ENCODE measurements around the gene TNFRSF1B.

The TNFRSF1B gene

GRCh38 chr1:12189328-12189682 lies 22.5 kb downstream of the TNFRSF1B start:
- DNase-seq, result no peak

GRCh38 chr1:12191242-12192032 lies 24.6 kb downstream of the TNFRSF1B start:
- no peak for DNase-seq

DNA sequence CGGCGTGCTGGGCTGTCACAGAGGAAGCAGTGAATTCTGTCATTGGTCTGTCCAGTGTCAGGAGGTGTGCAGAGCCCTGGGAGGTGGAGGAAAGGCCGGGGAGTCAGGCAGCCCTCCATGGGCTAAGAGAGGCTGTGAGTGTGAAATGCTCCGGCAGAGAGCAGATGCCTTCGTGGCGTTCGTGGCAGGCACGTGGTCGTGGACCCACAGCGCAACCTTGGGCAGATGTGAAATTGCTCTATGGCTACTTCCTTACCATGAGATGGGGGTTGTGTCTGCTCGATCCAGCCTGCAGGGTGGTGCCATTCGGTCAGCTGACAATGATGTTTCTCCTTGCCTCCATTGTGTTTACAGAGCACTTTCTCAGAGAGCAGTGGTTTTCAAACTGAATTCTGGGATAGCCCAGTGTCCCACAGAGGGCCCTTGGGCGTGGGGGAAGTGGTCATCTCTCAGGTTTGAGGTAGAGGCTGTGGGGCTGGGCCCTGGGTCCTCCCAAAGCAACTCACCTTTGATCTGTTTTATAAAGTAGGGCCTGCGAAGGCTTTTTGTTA lies 27.9 kb downstream of the TNFRSF1B start:
- DNase-seq, result no peak

DNA sequence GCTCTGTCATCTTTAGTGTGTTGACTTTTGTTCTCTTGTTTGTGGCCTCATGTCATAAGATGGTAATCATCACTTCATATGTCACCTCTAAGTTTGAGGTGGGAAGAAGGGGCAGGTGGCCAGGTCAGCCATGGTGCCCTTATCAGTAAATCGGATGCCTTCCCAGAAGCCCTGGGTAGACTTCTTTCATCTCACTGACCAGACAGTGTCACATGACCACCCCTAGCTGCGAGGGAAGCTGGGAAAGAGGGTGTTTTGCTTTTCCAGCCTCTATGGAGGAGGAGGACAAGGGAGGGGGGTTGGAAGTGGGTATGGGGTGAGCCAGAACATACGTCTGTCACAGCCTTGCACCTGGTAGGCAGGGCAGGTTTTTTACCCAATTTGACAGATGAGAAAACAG lies 28.6 kb downstream of the TNFRSF1B start:
- no peak for DNase-seq

DNA sequence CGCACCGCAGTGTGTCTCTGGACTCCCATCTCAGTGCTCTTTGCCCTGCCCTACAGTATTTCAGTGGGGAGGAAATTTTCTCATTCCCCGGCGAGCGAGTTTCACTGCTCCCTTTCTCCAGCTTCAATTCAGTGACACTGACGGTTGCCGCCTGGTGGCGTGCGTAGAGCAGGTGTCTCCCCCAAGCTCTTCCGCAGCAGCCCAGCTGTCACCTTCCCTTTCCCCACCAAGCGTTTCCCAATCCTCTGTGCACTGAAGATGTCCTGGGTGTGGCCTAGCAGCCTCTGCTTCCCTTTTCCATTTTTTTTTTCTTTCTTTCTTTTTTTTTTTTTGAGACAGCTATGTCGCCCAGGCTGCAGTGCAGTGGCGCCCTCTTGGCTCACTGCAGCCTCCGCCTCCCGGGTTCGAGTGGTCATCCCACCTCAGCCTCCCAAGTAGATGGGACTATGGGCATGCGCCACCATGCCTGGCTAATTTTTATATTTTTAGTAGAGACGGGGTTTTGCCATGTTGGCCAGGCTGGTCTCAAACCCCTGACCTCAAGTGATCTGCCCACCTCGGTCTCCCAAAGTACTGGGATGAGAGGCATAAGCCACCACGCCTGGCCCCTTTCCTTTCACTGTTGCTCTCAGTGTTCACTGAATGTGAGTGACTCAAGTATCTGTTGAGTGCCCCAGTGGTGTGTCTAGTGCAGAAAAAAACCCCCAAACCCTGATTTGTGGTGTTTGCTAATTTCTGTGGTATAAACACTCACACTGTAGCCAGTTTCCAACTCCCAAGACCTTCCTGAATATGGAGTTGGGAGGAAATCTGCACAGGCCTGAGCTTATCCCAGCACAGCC lies 30.1 kb downstream of the TNFRSF1B start:
- DNase-seq, result peak in 3 of 56 donors; percentile 5 to 24 (median 13)

GRCh38 chr1:12197483-12197880 lies 30.7 kb downstream of the TNFRSF1B start:
- no peak for DNase-seq

- no peak for DNase-seq
These were observed 33.4 kb downstream of the TNFRSF1B start for GRCh38 chr1:12200208-12200607.

GRCh38 chr1:12201352-12202189 lies 34.8 kb downstream of the TNFRSF1B start:
- no peak for DNase-seq

- DNase-seq, result no peak
These were observed 35.4 kb downstream of the TNFRSF1B start for GRCh38 chr1:12202190-12202497.

DNA sequence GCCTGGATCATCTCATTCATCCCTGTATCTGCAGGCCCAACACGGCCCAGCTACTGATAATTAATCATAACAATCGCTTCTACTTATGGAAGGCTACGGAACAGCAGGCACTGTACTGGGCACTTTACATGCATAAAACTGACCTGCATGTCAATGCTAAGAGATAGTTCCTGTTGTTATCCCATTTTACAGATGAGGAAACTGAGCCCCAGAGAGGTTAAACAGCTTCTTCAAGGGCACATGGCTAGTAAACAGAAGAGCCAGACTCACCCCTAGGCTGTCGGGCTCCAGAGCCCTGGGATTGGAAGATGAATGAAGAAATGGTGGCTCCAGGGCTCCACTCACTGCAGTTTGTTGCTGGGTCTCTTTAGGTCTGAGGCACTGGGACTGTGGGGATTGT lies 35.8 kb downstream of the TNFRSF1B start:
- DNase-seq, result no peak

GRCh38 chr1:12203216-12204007 lies 36.6 kb downstream of the TNFRSF1B start:
- DNase-seq, result no peak

GRCh38 chr1:12204140-12204539 lies 37.3 kb downstream of the TNFRSF1B start:
- DNase-seq, result no peak

DNA sequence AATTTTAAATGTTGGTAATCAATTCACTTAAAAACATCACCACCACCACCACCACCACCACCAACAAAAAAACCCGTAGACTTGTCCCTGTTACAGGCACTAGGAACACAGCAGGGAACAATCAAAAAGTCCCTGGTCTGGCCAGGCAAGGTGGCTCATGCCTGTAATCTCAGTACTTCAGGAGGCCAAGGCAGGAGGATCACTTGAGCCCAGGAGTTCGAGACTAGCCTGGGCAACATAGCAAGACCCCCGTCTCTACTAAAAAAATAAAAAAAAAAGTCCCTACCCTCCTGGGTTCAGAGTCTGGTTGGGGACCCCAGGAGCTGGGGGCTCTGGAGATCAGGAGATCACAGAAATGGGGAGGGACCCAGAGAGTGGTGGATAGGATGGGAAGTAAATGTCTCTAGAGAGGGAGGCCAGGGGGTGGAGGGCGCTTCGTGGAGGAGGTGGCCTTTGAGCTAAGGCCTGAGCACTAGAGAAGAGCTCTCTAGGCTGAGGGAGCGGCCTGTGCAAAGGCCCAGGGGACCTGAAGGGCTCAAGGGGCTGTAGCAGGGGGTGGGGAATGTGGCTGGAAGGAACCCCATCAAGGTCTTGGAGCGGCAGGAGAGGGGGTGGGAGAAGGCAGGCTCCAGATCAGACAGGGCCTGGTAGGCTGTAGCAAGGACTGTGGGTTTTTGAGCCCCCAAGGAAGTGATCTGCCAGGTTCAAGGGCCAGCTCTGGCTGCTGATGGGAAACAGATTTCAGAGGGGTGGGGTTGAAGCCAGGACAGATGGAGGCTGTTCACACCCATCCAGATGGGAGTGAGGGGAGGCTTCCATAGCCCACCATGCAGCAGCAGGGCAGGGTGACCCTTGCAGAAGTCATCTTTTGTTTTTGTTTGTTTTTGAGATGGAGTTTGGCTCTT lies 38.2 kb downstream of the TNFRSF1B start:
- no peak for DNase-seq

- no peak for DNase-seq
These were observed 39.4 kb downstream of the TNFRSF1B start for GRCh38 chr1:12206238-12206637.

DNA sequence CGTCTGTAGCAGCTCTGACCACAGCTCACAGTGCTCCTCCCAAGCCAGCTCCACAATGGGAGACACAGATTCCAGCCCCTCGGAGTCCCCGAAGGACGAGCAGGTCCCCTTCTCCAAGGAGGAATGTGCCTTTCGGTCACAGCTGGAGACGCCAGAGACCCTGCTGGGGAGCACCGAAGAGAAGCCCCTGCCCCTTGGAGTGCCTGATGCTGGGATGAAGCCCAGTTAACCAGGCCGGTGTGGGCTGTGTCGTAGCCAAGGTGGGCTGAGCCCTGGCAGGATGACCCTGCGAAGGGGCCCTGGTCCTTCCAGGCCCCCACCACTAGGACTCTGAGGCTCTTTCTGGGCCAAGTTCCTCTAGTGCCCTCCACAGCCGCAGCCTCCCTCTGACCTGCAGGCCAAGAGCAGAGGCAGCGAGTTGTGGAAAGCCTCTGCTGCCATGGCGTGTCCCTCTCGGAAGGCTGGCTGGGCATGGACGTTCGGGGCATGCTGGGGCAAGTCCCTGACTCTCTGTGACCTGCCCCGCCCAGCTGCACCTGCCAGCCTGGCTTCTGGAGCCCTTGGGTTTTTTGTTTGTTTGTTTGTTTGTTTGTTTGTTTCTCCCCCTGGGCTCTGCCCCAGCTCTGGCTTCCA lies 40.1 kb downstream of the TNFRSF1B start:
- no peak for DNase-seq

- no peak for DNase-seq
These were observed 41.5 kb downstream of the TNFRSF1B start for GRCh38 chr1:12208271-12208670.

GRCh38 chr1:12208764-12209494 lies 42.1 kb downstream of the TNFRSF1B start:
- DNase-seq, result peak in 53 of 56 donors; percentile 6 to 92 (median 63)

DNA sequence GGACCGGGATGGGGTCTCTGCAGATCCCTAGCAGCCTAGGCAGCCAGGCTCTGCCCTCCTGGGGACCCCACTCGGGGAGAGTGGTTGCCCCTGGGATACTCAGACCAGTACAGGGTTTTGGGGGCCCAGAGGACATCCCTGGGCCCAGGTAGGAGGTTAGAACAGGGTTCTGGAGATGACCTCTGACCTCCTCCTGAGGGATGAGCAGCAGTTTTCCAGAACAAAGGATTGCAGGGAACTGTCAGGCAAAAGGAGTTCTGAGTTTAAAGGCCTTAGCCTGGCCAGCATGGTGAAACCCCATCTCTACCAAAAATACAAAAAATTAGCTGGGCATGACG lies 42.7 kb downstream of the TNFRSF1B start:
- no peak for DNase-seq
